Measurements from ENCODE around the gene ZBTB38. TPM values are rescaled to one million over a fixed set of nuclear protein-coding genes. Genes with fewer than 3 reads are reported as not detected.

Gene ZBTB38
- total RNA-seq, 1 experiment from 2014 or later, result 12.3 TPM

GRCh38 chr3:141346839-141347238, 21.5 kb upstream of the ZBTB38 start:
- H3K27ac Mint-ChIP-seq, result no peak overlapping the region
- ATAC-seq (no peak), DNase-seq (ENCODE audit: low spot score) (no peak)
- CTCF ChIA-PET, result interaction anchor here (1.4 to 1.5 kb wide), 2 partner anchors 35 to 108 kb away, joined by 4 to 5 read pairs; no protein-coding TSS in a partner anchor
- no peaks in the 10 kb centered on the region for H3K9me3 Mint-ChIP-seq
- no peaks in the 10 kb centered on the region for H3K36me3 Mint-ChIP-seq
- POLR2A ChIA-PET, result no interaction called here
- H3K27me3 Mint-ChIP-seq (ENCODE audit: low read depth), result peaks cover 3% of the 10 kb centered on the region
- TF ChIP-seq SOX15 (CRISPR knock-in tag; IDR thresholded peaks at IDR 0.05) (no peak), NR2C2 (CRISPR knock-in tag; IDR thresholded peaks at IDR 0.05) (no peak), SMAD3 (CRISPR knock-in tag; IDR thresholded peaks at IDR 0.05; ENCODE audit: borderline replicate concordance) (no peak)
- H3K4me3 Mint-ChIP-seq, result no peak overlapping the region
- H3K4me1 Mint-ChIP-seq, result peaks cover 7% of the 10 kb centered on the region

- no peak overlapping the region for H3K4me3 Mint-ChIP-seq
- CTCF ChIA-PET, result interaction anchor here (0.6 to 1.6 kb wide), 3 partner anchors 12 to 106 kb away, joined by 3 to 10 read pairs (median 4); no protein-coding TSS in a partner anchor
These were observed 19.5 kb upstream of the ZBTB38 start for GRCh38 chr3:141348837-141349236.

More at GRCh38 chr3:141348837-141349236, 19.5 kb upstream of the ZBTB38 start:
- ATAC-seq (no peak), DNase-seq (ENCODE audit: low spot score) (no peak)
- Mint-ChIP-seq H3K4me1 (peaks cover 7% of the 10 kb centered on the region), H3K36me3 (no peaks in the 10 kb centered on the region), H3K9me3 (no peaks in the 10 kb centered on the region), H3K27me3 (ENCODE audit: low read depth) (peaks cover 2% of the 10 kb centered on the region), H3K27ac (no peak overlapping the region)
- POLR2A ChIA-PET, result no interaction called here
- TF ChIP-seq CTCF (IDR thresholded peaks at IDR 0.05) (no peak), TEAD4 (CRISPR knock-in tag; IDR thresholded peaks at IDR 0.05) (no peak), E2F1 (CRISPR knock-in tag; IDR thresholded peaks at IDR 0.05) (no peak), ATF2 (CRISPR knock-in tag; IDR thresholded peaks at IDR 0.05; ENCODE audit: borderline replicate concordance, low read depth) (no peak), PREB (CRISPR knock-in tag; IDR thresholded peaks at IDR 0.05; ENCODE audit: borderline replicate concordance) (no peak), FOXK1 (CRISPR knock-in tag; IDR thresholded peaks at IDR 0.05) (no peak), ATF1 (CRISPR knock-in tag; IDR thresholded peaks at IDR 0.05) (no peak), NR2C2 (CRISPR knock-in tag; IDR thresholded peaks at IDR 0.05) (no peak), ZNF281 (CRISPR knock-in tag; IDR thresholded peaks at IDR 0.05) (no peak)
- TF ChIP-seq, protein P1, sequence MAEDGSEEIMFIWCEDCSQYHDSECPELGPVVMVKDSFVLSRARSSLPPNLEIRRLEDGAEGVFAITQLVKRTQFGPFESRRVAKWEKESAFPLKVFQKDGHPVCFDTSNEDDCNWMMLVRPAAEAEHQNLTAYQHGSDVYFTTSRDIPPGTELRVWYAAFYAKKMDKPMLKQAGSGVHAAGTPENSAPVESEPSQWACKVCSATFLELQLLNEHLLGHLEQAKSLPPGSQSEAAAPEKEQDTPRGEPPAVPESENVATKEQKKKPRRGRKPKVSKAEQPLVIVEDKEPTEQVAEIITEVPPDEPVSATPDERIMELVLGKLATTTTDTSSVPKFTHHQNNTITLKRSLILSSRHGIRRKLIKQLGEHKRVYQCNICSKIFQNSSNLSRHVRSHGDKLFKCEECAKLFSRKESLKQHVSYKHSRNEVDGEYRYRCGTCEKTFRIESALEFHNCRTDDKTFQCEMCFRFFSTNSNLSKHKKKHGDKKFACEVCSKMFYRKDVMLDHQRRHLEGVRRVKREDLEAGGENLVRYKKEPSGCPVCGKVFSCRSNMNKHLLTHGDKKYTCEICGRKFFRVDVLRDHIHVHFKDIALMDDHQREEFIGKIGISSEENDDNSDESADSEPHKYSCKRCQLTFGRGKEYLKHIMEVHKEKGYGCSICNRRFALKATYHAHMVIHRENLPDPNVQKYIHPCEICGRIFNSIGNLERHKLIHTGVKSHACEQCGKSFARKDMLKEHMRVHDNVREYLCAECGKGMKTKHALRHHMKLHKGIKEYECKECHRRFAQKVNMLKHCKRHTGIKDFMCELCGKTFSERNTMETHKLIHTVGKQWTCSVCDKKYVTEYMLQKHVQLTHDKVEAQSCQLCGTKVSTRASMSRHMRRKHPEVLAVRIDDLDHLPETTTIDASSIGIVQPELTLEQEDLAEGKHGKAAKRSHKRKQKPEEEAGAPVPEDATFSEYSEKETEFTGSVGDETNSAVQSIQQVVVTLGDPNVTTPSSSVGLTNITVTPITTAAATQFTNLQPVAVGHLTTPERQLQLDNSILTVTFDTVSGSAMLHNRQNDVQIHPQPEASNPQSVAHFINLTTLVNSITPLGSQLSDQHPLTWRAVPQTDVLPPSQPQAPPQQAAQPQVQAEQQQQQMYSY (CRISPR knock-in tag; IDR thresholded peaks at IDR 0.05), result no peak
- TF ChIP-seq, protein P2, sequence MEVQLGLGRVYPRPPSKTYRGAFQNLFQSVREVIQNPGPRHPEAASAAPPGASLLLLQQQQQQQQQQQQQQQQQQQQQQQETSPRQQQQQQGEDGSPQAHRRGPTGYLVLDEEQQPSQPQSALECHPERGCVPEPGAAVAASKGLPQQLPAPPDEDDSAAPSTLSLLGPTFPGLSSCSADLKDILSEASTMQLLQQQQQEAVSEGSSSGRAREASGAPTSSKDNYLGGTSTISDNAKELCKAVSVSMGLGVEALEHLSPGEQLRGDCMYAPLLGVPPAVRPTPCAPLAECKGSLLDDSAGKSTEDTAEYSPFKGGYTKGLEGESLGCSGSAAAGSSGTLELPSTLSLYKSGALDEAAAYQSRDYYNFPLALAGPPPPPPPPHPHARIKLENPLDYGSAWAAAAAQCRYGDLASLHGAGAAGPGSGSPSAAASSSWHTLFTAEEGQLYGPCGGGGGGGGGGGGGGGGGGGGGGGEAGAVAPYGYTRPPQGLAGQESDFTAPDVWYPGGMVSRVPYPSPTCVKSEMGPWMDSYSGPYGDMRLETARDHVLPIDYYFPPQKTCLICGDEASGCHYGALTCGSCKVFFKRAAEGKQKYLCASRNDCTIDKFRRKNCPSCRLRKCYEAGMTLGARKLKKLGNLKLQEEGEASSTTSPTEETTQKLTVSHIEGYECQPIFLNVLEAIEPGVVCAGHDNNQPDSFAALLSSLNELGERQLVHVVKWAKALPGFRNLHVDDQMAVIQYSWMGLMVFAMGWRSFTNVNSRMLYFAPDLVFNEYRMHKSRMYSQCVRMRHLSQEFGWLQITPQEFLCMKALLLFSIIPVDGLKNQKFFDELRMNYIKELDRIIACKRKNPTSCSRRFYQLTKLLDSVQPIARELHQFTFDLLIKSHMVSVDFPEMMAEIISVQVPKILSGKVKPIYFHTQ (CRISPR knock-in tag; IDR thresholded peaks at IDR 0.05), result no peak
- TF ChIP-seq, protein P3, sequence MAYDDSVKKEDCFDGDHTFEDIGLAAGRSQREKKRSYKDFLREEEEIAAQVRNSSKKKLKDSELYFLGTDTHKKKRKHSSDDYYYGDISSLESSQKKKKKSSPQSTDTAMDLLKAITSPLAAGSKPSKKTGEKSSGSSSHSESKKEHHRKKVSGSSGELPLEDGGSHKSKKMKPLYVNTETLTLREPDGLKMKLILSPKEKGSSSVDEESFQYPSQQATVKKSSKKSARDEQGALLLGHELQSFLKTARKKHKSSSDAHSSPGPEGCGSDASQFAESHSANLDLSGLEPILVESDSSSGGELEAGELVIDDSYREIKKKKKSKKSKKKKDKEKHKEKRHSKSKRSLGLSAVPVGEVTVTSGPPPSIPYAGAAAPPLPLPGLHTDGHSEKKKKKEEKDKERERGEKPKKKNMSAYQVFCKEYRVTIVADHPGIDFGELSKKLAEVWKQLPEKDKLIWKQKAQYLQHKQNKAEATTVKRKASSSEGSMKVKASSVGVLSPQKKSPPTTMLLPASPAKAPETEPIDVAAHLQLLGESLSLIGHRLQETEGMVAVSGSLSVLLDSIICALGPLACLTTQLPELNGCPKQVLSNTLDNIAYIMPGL (CRISPR knock-in tag; IDR thresholded peaks at IDR 0.05), result no peak
